ENCODE data around the gene TMC1.

The TMC1 gene

GRCh38 chr9:72880821-72881220, 359.4 kb downstream of the TMC1 start:
- TF ChIP-seq GLIS3 (CRISPR knock-in tag; IDR thresholded peaks at IDR 0.05) (no peak), BACH2 (CRISPR knock-in tag; IDR thresholded peaks at IDR 0.05; ENCODE audit: borderline replicate concordance) (no peak)
- no peak for ATAC-seq

GRCh38 chr9:72882117-72882775, 360.8 kb downstream of the TMC1 start:
- no peak for ATAC-seq
- no peak for TF ChIP-seq ISL1 (CRISPR knock-in tag; IDR thresholded peaks at IDR 0.05)
- TF ChIP-seq ZNF565 (CRISPR knock-in tag; conservative IDR thresholded peaks at IDR 0.05; ENCODE audit: low read depth), result no peak
- TF ChIP-seq BACH2 (CRISPR knock-in tag; IDR thresholded peaks at IDR 0.05; ENCODE audit: borderline replicate concordance), result no peak
- no peak for TF ChIP-seq RARB (CRISPR knock-in tag; IDR thresholded peaks at IDR 0.05)
- TF ChIP-seq PATZ1 (CRISPR knock-in tag; IDR thresholded peaks at IDR 0.05; ENCODE audit: borderline replicate concordance), result no peak
- no peak for TF ChIP-seq PPARA (CRISPR knock-in tag; IDR thresholded peaks at IDR 0.05; ENCODE audit: borderline replicate concordance)
- no peak for TF ChIP-seq CREB5 (CRISPR knock-in tag; IDR thresholded peaks at IDR 0.05; ENCODE audit: low read depth)
- no peak for TF ChIP-seq ZNF70 (CRISPR knock-in tag; IDR thresholded peaks at IDR 0.05)
- no peak for TF ChIP-seq GLIS3 (CRISPR knock-in tag; IDR thresholded peaks at IDR 0.05)
- TF ChIP-seq ZC3H10 (CRISPR knock-in tag; IDR thresholded peaks at IDR 0.05), result no peak
- no peak for TF ChIP-seq ARNTL (CRISPR knock-in tag; IDR thresholded peaks at IDR 0.05; ENCODE audit: borderline replicate concordance, low read depth)
- TF ChIP-seq CSRNP3 (CRISPR knock-in tag; IDR thresholded peaks at IDR 0.05), result no peak
- TF ChIP-seq TOX (CRISPR knock-in tag; IDR thresholded peaks at IDR 0.05; ENCODE audit: borderline replicate concordance), result no peak
- TF ChIP-seq POU6F1 (CRISPR knock-in tag; IDR thresholded peaks at IDR 0.05; ENCODE audit: borderline replicate concordance, low read depth), result no peak
- no peak for TF ChIP-seq OSR1 (CRISPR knock-in tag; IDR thresholded peaks at IDR 0.05)
- TF ChIP-seq ESRRG (CRISPR knock-in tag; IDR thresholded peaks at IDR 0.05), result no peak
- TF ChIP-seq ZNF8 (CRISPR knock-in tag; IDR thresholded peaks at IDR 0.05), result no peak
- no peak for TF ChIP-seq ZFP3 (CRISPR knock-in tag; IDR thresholded peaks at IDR 0.05)
- no peak for TF ChIP-seq ZFP30 (CRISPR knock-in tag; IDR thresholded peaks at IDR 0.05)
- no peak for TF ChIP-seq SNAI2 (CRISPR knock-in tag; IDR thresholded peaks at IDR 0.05)

- TF ChIP-seq GLIS3 (CRISPR knock-in tag; IDR thresholded peaks at IDR 0.05) (no peak), SNAI2 (CRISPR knock-in tag; IDR thresholded peaks at IDR 0.05) (no peak), ESRRG (CRISPR knock-in tag; IDR thresholded peaks at IDR 0.05) (no peak)
- no peak for ATAC-seq
Measured at GRCh38 chr9:72883875-72884274, 362.5 kb downstream of the TMC1 start.

- ATAC-seq, result no peak
- TF ChIP-seq CSDC2 (CRISPR knock-in tag; IDR thresholded peaks at IDR 0.05), result no peak
- no peak for TF ChIP-seq TSHZ2 (CRISPR knock-in tag; IDR thresholded peaks at IDR 0.05)
- TF ChIP-seq TOX (CRISPR knock-in tag; IDR thresholded peaks at IDR 0.05; ENCODE audit: borderline replicate concordance), result no peak
- TF ChIP-seq PATZ1 (CRISPR knock-in tag; IDR thresholded peaks at IDR 0.05; ENCODE audit: borderline replicate concordance), result no peak
- no peak for TF ChIP-seq ZFP3 (CRISPR knock-in tag; IDR thresholded peaks at IDR 0.05)
- no peak for TF ChIP-seq CSRNP3 (CRISPR knock-in tag; IDR thresholded peaks at IDR 0.05)
- no peak for TF ChIP-seq ZNF70 (CRISPR knock-in tag; IDR thresholded peaks at IDR 0.05)
- TF ChIP-seq SNAI2 (CRISPR knock-in tag; IDR thresholded peaks at IDR 0.05), result no peak
- no peak for TF ChIP-seq OSR1 (CRISPR knock-in tag; IDR thresholded peaks at IDR 0.05)
Measured at GRCh38 chr9:72884508-72884907, 363.1 kb downstream of the TMC1 start.

Data from SK-N-SH treated with all-trans-retinoic acid at 6 μM for 48 hours (cell line).